HG03469 (cell line): ENCODE data around the gene JADE1.
A peak's percentile ranks its signal among the peaks of the same experiment; 100 is the strongest.

Experiments used
- ATAC-seq: cut with Tn5 transposase; IDR thresholded peaks from one replicate; pipeline ENCODE4 v1.9.1; 2021; ENCODE audit warnings: mild to moderate bottlenecking, moderate library complexity, moderate number of reproducible peaks; ENCODE audit not compliant: unreplicated experiment

The JADE1 gene

DNA sequence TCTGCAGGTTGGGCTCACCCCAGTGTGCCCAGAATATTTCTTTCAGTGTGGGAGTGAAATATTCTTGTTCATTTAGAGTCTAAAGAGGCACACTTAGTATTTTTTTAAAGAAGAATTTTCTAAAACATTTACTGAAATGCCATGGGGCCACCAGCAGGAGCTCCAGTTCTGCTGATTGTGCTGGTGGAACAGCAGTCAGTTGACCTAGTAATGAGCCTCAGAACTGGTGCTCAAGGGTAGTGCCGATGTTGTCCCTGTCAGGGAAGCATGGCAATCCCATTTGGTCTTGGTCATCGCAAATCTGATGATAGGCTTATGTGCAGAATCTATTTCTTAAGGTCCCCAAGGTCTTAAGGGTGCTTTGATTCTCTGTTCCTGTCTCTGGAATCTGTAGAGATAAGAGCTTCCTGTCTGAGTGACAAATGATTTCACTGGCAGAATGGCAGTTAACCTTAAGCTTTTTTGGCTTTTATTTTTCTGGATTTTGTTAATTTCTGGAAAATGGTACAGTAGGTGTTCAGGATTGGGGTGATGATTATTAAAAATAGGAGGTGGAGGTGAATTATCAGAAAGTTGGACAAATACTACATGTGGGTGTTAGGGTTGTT, 31.3 kb downstream of the JADE1 start:
- no peak for ATAC-seq

DNA sequence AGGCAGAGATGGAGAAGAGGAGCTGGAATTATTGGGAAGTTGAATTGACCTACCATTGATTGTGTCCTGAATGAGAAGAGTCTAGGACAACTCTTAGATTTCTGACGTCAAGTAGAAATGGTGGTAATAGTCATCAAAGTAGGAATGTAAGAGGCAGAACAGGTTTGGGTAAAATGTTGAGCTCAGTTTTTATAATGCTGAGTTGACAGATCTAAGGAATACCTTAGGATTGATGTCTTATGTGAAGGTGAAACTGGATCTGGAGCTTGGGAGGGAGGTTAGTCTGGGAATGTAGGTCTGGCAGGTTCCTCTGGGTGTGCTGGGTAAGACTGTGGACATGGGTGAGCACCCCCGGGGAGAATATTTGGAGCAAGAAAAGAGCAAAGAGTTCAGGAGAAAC, 31.9 kb downstream of the JADE1 start:
- no peak for ATAC-seq

GRCh38 chr4:128844931-128845330, 35.4 kb downstream of the JADE1 start:
- ATAC-seq: no peak

DNA sequence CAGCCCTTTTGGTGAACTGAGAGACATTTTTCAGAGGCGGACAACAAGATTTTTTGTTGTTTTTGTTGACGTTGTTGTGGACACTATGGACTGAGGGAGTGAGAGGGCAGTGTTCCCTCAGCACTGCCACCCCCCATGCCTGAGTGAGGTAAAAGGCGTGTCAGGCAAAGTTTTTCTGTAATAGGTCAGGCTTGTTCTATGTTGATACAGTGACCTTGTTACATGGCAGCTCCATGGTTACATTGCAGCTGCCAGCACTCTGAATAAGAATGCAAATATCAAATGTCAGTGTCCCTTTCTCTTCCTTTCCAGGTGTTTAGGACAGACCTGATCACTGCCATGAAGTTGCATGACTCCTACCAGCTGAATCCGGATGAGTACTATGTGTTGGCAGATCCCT, 36.6 kb downstream of the JADE1 start:
- ATAC-seq: no peak

DNA sequence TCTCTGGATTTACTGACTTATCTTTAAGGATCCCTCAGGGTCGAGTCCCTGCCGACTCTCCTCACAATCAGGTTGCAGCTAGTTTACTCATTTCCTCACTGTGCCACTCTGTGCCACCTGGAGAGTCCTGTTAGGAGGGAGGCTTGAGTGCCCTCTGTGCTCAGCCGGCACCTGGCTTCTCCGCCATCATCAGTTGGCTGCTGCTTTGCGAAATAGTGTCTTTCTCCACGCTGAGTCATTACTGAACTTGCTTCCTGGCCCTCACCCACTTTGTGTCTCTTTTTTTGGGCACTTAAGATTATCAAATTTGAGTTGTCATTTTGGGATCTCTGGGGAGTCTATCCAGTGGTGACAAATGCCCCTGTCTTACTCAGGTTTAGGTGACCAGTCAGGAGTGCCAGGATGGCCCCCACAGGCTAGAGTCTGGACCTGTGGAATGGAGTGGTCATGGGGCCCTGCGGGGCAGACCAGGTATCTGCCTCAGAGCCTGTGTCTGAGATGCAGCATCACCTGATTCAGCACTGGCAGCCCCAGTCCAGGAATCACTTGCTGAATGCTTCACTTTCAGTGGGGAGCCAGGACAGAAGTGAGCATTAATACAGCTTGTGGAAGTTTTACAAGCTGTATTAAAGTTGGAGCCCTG, 37.7 kb downstream of the JADE1 start:
- ATAC-seq: no peak

DNA sequence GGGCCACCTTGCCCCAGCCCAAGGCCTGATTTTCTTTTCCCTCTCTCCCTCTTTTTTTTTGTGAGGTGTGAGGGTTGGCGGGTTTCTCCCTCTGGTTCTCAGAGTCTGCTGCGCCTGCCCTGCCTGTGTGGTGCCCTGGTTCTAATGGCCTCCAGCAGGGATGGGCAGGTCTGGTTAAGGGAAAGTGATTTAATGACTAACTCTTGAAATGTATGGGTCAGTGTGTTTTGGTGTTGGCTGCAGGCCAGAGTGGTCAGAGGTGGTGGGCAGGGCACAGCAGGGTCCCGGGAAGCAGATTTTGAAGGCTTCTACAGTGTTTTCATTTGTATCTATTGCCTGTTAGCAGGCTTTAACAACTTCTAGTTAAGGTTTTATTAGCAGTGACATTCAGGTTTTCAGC, 39.0 kb downstream of the JADE1 start:
- no peak for ATAC-seq

DNA sequence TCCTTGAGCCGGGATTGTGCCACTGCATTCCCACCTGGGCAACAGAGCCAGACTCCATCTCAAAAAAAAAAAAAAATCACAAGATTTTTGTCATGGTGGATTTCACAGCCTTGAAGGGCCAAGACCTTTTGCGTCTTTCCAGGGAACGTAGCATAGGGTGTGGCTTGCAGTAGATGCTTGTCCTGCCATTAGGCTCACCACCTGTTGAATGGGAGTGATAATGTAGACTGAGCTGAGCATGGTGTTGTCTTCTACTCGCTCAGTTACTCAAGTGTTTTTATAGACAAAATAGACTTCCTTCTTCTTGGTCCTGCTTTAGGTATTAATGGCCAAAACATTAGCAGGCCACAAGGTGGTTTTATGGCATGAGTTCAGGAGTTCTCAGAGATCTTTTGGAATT, 40.8 kb downstream of the JADE1 start:
- ATAC-seq: no peak

DNA sequence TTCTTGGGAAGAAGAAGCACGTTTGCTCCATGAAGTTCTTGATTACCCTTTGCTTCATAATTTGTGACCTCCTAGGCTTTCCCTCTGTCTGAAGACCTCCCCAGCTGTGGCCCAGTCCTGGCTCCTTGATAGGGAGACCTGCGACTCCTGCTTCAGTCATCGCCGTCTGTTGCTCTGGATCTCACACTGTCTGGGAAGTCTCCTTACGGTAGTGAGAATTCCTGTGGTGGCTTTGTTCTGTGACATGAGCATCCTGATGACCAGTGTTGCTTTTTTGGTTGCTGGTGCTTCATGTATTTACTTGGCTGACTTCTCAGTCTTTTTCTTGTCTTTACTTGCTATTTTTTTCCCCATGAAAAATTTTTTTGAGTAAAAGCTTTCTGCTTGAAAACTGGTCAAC, 44.2 kb downstream of the JADE1 start:
- ATAC-seq: no peak

DNA sequence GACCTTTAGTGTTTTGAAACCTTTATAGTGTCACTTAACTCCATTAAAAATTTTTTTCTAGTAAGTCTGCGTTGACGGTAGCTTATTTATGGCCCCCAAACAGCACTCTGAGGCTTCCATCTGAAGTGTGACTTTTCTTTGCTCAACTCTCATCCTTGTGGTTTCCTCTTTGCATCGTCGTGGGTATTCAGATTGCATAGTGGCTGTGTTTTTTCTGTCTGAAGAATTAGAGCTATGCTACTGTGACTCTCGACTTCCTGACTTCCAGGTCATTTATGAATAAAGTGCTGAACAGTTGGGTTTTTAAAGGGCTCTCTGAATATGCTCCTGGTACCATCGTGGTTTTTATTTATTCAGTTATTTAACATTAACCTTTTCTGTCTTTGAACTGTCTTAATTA, 44.9 kb downstream of the JADE1 start:
- peak; percentile 80 for ATAC-seq

- no peak for ATAC-seq
Observed at GRCh38 chr4:128855621-128856020, 46.1 kb downstream of the JADE1 start.

GRCh38 chr4:128856246-128856645, 46.7 kb downstream of the JADE1 start:
- no peak for ATAC-seq

GRCh38 chr4:128858879-128859671, 49.6 kb downstream of the JADE1 start:
- no peak for ATAC-seq

- ATAC-seq: no peak
Observed at GRCh38 chr4:128859887-128860677, 50.6 kb downstream of the JADE1 start.

- peak; percentile 19 for ATAC-seq
Observed at GRCh38 chr4:128861856-128862518, 52.5 kb downstream of the JADE1 start.

GRCh38 chr4:128862608-128863311, 53.3 kb downstream of the JADE1 start:
- ATAC-seq: peak; percentile 39

DNA sequence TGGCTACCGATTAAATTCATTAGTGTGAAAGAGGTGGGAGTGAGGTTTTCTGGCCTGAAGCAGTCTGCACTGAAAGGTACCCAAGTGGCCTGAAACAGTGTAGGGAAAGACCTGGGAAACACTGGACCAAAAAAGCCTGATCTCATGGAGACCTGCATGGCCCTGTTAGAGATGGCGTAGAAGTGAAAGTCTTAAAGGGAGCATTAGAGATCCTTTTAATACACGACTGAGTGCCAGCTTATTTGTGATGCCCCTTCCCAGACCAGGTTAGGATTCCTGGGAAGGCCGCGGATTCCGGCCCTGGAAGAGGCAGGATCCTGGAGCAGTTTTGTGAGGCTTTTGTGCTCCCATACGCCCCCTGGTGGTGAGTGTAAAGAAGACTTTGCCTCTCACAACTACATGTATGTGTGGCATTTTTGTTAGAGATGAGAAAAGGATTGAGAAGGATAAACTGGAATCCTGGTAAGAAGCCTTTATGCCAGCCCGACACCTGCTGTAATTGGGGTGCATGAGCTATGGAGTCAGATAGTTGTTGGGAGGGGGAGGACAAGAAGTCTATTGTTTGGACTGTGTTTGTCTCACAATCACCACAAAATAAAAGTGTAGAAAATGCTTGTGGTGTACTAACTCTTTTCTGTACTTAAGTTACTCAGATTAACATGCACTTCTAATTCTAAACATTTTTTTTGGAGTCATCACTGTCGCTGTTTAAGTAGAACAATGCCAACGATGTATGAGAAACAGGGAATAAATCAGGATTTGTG, 54.0 kb downstream of the JADE1 start:
- no peak for ATAC-seq

- ATAC-seq: no peak
Observed at GRCh38 chr4:128865132-128865531, 55.6 kb downstream of the JADE1 start.

DNA sequence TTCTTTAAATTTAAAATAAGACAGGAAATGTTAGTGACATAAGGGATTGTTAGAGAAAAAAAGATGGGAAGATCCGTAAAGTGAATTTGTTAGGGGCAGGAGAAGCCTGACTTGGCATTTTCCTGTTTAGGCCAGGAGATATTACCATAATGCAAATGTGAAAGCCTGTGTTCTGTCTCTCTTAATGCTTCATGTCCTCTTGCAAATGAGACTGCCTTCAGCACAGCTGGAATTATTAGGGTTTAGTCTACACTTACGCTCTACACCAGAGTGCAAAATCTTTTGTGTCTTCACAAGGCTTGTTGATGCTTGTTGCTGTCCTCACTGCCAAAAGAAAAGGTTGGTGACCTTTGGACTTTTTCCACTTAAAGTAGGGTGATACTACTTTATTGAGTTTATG, 56.8 kb downstream of the JADE1 start:
- no peak for ATAC-seq

GRCh38 chr4:128866691-128867090, 57.2 kb downstream of the JADE1 start:
- ATAC-seq: no peak
